Upper lobe of left lung (tissue), 6 donors: ENCODE data around the gene MAGI2. TPM values are rescaled to one million over a fixed set of nuclear protein-coding genes. Genes with fewer than 3 reads are reported as not detected.

Experiments
- ATAC-seq, 2 donors: fragments of 200-7000 bp; cut with Tn5 transposase; one replicate each; pipeline ENCODE4 v1.9.1; 2022; ENCODE audit warnings: mild to moderate bottlenecking in 2 of 2, moderate library complexity in 2 of 2; ENCODE audit not compliant: low FRiP score in 2 of 2
- DNase-seq, 2 donors: peaks; one replicate each; pipeline ENCODE4 v3.0.0-alpha.2; 2019 to 2020
- H3K27ac ChIP-seq, 4 donors: fragments of 200-600 bp; sonication (generic); one replicate each; pipeline ENCODE4 v1.5.1; 2016 to 2019
- H3K27me3 ChIP-seq, 4 donors: fragments of 200-600 bp; sonication (generic); one replicate each; pipeline ENCODE4 v1.5.1; 2017 to 2019
- H3K36me3 ChIP-seq, 4 donors: fragments of 200-600 bp; sonication (generic); one replicate each; pipeline ENCODE4 v1.5.1; 2016 to 2019
- H3K4me1 ChIP-seq, 4 donors: fragments of 200-600 bp; sonication (generic); one replicate each; pipeline ENCODE4 v1.5.1; 2018 to 2019
- H3K4me3 ChIP-seq, 4 donors: fragments of 200-600 bp; sonication (generic); one replicate each; pipeline ENCODE4 v1.5.1; 2017 to 2019; ENCODE audit warnings: mild to moderate bottlenecking in 2 of 4, moderate library complexity in 1 of 4
- H3K9me3 ChIP-seq, 4 donors: fragments of 200-600 bp; sonication (generic); one replicate each; pipeline ENCODE4 v1.5.1; 2018 to 2019
- CTCF ChIP-seq, 6 experiments: fragments of 450-650 bp in 4 of 6; fragments of 200-600 bp in 2 of 6; sonication (generic) in 2 of 6; IDR thresholded peaks; one replicate each; pipeline ENCODE4 v1.5.1; 2016 to 2019; ENCODE audit warnings: antibody characterized with exemption in 6 of 6
- EP300 ChIP-seq, 4 donors: sonication (generic); formaldehyde crosslinking; IDR thresholded peaks; one replicate each; pipeline ENCODE4 v1.5.1; 2017; ENCODE audit warnings: antibody characterized with exemption in 4 of 4, control low read depth in 2 of 4
- POLR2A ChIP-seq, 4 donors: fragments of 450-650 bp; IDR thresholded peaks; one replicate each; pipeline ENCODE4 v1.5.1; 2016 to 2017; ENCODE audit warnings: antibody characterized with exemption in 4 of 4, mild to moderate bottlenecking in 2 of 4
- POLR2AphosphoS5 ChIP-seq, 2 donors: sonication (generic); formaldehyde crosslinking; IDR thresholded peaks; one replicate each; pipeline ENCODE4 v1.5.1; 2017; ENCODE audit warnings: antibody characterized with exemption in 2 of 2
- whole genome bisulfite sequencing, 2 donors: methylation state at CpG; one replicate each; pipeline ENCODE4 v1.1.5; 2017 to 2018; 5-methylcytosine and 5-hydroxymethylcytosine counted together
- total RNA-seq, 6 donors: library from RNA; depleted of rRNA in 4 of 6; stranded (reverse); fragments of >200 nt in 4 of 6; gene quantifications; one replicate each; pipeline versions ENCODE4 v1.1.0 to v1.2.1, GENCODE V29; 2016 to 2021
- donor health status: DM: no; HTN: no; CAD: no; lungs with moderate emphysema.
- donor health status: DM: no; HTN: yes; CAD: no; lungs with severe emphysema.

The MAGI2 gene
- total RNA-seq, 6 donors from 2014 or later: 7.9 to 84.9 (median 11.8) TPM

GRCh38 chr7:78234634-78235033 is 1218.8 kb downstream of the MAGI2 start:
- DNase-seq: no peak
- H3K9me3 ChIP-seq: no peaks in the 10 kb centered on the region
- H3K4me3 ChIP-seq: no peak overlapping the region
- no peak overlapping the region for H3K27ac ChIP-seq
- 76 to 82% methylated on average over 3 of the region's 3 CpGs for WGBS, 2 donors
- H3K27me3 ChIP-seq: no peaks in the 10 kb centered on the region
- H3K36me3 ChIP-seq: no peaks in the 10 kb centered on the region
- no peak for ATAC-seq
- no peaks in the 10 kb centered on the region for H3K4me1 ChIP-seq
- TF ChIP-seq CTCF (IDR thresholded peaks at IDR 0.05) (no peak), POLR2A (IDR thresholded peaks at IDR 0.05) (no peak)

- DNase-seq: no peak
- Histone ChIP-seq H3K9me3 (no peaks in the 10 kb centered on the region), H3K36me3 (no peaks in the 10 kb centered on the region), H3K4me3 (no peak overlapping the region), H3K27ac (no peak overlapping the region), H3K4me1 (no peaks in the 10 kb centered on the region), H3K27me3 (no peaks in the 10 kb centered on the region)
- ATAC-seq: no peak
- TF ChIP-seq CTCF (IDR thresholded peaks at IDR 0.05): no peak
- WGBS, 2 donors: 92 to 96% methylated on average over 1 of the region's 1 CpG
These were observed 1220.7 kb downstream of the MAGI2 start for GRCh38 chr7:78232806-78233205.

GRCh38 chr7:78226059-78226719 is 1227.3 kb downstream of the MAGI2 start:
- H3K4me1 ChIP-seq: peaks cover 0 to 8% (median 5%) of the 10 kb centered on the region in 4 donors
- ATAC-seq (no peak), DNase-seq (no peak)
- H3K9me3 ChIP-seq: no peaks in the 10 kb centered on the region
- no peaks in the 10 kb centered on the region for H3K27me3 ChIP-seq
- H3K36me3 ChIP-seq: no peaks in the 10 kb centered on the region
- no peak overlapping the region for H3K27ac ChIP-seq
- no peak overlapping the region for H3K4me3 ChIP-seq
- TF ChIP-seq CTCF (IDR thresholded peaks at IDR 0.05) (peak in 1 of 6 experiments; percentile 5), POLR2A (IDR thresholded peaks at IDR 0.05) (no peak), POLR2AphosphoS5 (IDR thresholded peaks at IDR 0.05) (no peak)
- 53 to 58% methylated on average over 9 of the region's 9 CpGs for WGBS, 2 donors

- Histone ChIP-seq H3K4me3 (no peak overlapping the region), H3K36me3 (no peaks in the 10 kb centered on the region), H3K27ac (no peak overlapping the region), H3K27me3 (no peaks in the 10 kb centered on the region), H3K9me3 (no peaks in the 10 kb centered on the region), H3K4me1 (peaks cover 0 to 8% (median 5%) of the 10 kb centered on the region in 4 donors)
- no peak for TF ChIP-seq POLR2A (IDR thresholded peaks at IDR 0.05)
- no peak for TF ChIP-seq EP300 (IDR thresholded peaks at IDR 0.05)
- TF ChIP-seq POLR2AphosphoS5 (IDR thresholded peaks at IDR 0.05): no peak
- TF ChIP-seq CTCF (IDR thresholded peaks at IDR 0.05): no peak
- 55 to 58% methylated on average over 4 of the region's 4 CpGs for WGBS, 2 donors
- no peak for DNase-seq
- peak in 1 of 2 donors; percentile 31 for ATAC-seq
These were observed 1227.9 kb downstream of the MAGI2 start for GRCh38 chr7:78225534-78225933.

GRCh38 chr7:78224923-78225322 is 1228.5 kb downstream of the MAGI2 start:
- no peaks in the 10 kb centered on the region for H3K36me3 ChIP-seq
- 92 to 94% methylated on average over 4 of the region's 4 CpGs for WGBS, 2 donors
- H3K4me3 ChIP-seq: no peak overlapping the region
- no peak for DNase-seq
- no peaks in the 10 kb centered on the region for H3K9me3 ChIP-seq
- no peak overlapping the region for H3K27ac ChIP-seq
- peaks cover 0 to 8% (median 5%) of the 10 kb centered on the region in 4 donors for H3K4me1 ChIP-seq
- no peak for TF ChIP-seq POLR2AphosphoS5 (IDR thresholded peaks at IDR 0.05)
- TF ChIP-seq CTCF (IDR thresholded peaks at IDR 0.05): no peak
- no peak for TF ChIP-seq EP300 (IDR thresholded peaks at IDR 0.05)
- TF ChIP-seq POLR2A (IDR thresholded peaks at IDR 0.05): no peak
- ATAC-seq: no peak
- H3K27me3 ChIP-seq: no peaks in the 10 kb centered on the region
